GM15510 (cell line): ENCODE data around the gene HOXC9.
A peak's percentile ranks its signal among the peaks of the same experiment; 100 is the strongest.

Source experiments
- POLR2A ChIP-seq: IDR thresholded peaks from 3 replicates; pipeline ENCODE4 v1.6.1; 2011; ENCODE audit warnings: borderline replicate concordance; ENCODE audit not compliant: insufficient read length; ENCODE audit errors: extremely low read depth

The HOXC9 gene

DNA sequence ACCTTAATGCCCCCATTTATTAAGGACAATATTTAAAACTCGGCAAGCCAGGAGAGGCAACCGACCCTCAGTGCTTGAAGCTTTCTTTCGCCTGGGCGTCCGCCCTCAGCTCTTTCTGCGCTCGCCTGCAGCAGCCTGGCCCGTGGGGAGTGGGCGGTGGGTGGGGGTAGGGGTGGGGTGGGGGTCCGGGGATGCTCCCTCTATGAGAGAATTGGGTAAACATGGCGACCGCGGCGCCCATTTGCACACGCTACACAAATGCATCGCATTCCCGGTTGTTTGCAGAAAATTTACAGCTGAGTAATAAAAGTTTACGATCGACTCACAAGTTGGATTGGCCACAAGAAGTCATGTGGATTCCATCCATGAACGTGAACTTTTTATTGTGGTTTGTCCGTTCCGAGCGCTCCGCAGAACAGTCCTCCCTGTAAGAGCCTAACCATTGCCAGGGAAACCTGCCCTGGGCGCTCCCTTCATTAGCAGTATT is 16.6 kb downstream of the HOXC9 start:
- TF ChIP-seq POLR2A, result no peak

DNA sequence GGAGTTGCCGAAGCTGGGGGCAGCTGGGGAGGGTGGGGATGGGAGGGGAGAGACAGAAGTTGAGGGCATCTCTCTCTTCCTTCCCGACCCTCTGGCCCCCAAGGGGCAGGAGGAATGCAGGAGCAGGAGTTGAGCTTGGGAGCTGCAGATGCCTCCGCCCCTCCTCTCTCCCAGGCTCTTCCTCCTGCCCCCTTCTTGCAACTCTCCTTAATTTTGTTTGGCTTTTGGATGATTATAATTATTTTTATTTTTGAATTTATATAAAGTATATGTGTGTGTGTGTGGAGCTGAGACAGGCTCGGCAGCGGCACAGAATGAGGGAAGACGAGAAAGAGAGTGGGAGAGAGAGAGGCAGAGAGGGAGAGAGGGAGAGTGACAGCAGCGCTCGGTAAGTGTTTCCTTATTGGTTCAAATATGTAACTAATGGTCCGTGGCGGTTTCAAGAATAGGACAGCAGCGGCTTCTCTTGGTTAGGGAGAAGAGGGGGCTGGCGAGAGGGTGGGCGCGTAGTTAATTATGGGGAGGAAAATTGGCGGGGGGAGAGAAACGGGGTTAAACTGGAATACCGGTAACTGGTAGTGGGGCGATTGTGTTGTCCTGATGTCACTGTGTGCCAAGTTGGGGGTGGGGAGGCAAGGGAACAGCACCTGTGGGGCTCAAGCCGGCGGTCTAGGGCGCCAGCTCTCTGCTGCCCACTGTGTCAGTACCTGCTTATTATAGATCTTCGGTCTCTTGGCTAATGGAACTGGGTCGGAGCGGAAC is 17.2 kb downstream of the HOXC9 start:
- TF ChIP-seq POLR2A, result no peak

DNA sequence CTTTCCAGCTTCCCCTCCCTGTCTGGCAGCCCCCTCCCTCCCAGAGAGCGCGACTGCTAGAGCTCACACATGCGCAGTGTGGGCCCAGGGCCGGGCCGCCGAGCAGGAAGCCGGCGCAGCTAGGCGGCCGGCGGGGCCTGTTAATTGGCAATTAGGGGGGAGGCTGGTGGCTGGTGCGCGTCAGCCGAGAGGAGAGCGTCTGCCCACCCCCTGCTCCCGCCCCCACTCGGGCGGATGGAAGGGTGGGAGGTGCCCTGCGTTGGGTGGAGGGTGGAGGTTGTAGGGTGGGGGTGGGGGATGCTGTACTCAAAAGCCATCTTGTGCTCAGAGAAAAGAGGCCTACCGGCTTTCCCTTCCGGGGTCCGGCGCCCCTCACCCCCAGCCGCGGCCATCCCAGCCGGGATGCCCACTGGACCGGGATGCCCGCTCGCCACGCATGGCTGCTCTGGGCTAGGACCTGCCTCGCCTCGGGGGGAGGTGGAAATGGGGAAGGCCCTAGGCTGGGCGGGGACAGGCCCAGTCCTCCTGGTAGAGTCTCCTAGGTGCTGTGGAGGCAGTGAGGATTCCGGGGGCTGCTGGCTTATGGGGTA is 18.0 kb downstream of the HOXC9 start:
- TF ChIP-seq POLR2A, result peak; percentile 68

DNA sequence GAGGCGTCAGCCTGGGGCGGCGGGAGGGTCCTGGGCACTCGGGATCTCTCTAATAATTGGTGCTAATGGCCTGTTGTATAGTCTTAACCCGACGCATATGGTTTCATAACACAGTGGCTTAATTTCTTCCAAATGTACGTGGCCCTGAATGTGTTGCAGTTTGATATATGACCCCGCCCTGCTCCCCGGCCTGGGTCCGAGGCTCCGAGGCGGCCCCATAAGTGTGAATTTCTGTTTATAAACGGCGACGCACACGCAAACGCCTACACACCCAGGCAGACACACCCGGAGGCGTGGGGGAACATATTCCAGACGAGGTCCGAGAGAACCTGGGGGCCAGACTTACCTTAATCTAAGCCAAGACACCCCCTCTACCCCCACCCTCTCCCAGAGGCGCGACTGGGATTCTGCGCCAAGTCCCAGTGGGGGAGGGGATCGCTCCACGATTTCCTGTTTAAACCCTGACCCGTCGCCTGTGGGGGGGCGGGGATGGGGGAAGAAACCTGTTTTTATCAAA is 18.6 kb downstream of the HOXC9 start:
- TF ChIP-seq POLR2A, result no peak

DNA sequence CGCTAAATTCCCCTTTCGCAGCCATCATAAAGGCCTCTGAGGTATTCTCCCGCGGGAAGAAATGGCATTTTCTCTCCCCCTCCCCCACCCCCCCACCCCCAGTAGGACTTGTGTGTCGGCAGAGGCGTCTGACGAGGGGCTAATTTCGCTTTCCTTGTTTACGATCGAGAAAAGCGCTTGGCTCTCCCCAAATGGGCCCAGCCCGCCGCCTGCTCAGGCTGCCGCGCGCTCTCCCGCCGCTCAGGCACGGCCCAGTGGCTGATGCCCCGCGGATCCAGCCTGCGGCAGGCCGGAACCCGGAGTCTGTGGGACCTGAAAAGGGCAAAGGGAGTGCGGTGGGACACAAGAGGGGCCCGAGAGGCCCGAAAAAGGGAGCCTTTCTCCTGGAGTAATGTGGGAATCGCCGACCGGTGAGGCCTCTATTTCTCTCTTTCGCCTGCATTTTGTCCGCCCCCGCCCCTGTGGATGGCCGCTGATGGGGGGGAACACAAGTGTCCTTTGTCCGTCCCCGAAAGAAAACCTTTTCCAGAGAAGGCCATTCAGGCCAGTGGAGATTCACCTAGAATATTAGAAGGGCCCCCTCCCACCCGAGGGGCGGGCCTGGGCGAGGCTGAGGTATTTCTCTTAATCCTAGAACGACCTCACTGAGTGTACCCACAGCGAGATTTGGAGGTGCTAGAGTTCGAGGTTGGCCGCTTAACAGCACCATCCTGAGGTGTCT is 19.3 kb downstream of the HOXC9 start:
- no peak for TF ChIP-seq POLR2A

DNA sequence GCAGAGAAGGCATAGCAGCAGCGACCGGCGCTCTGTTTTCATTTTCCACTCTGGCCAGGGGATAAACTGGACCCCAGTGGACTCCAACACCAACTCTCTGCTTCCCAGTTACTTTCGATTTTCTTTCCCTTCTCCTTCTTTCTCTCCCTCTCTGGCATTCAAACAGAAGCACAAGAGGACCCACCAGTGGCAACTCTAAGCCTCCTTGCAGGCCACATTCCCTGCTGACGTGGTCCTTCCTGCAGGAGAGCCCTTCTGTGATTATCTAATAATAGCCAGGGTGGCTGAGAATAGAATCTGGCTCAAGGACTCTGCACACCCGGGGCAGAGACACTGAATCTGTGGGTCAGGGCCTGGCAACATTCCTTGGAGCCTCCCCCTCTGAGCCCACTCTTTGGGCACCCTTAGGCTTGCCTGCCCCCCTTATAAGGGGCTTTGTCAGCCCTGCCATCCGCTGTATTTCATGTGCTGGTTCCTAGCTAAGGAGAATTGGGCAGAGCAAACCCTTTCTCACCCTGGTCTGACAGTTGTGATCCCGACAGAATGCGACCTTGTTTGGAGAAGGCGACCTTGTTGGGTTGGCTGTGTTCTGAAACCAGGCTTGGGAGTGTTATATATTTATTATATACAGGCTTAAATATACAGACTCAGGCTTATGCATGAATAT is 20.1 kb downstream of the HOXC9 start:
- no peak for TF ChIP-seq POLR2A

DNA sequence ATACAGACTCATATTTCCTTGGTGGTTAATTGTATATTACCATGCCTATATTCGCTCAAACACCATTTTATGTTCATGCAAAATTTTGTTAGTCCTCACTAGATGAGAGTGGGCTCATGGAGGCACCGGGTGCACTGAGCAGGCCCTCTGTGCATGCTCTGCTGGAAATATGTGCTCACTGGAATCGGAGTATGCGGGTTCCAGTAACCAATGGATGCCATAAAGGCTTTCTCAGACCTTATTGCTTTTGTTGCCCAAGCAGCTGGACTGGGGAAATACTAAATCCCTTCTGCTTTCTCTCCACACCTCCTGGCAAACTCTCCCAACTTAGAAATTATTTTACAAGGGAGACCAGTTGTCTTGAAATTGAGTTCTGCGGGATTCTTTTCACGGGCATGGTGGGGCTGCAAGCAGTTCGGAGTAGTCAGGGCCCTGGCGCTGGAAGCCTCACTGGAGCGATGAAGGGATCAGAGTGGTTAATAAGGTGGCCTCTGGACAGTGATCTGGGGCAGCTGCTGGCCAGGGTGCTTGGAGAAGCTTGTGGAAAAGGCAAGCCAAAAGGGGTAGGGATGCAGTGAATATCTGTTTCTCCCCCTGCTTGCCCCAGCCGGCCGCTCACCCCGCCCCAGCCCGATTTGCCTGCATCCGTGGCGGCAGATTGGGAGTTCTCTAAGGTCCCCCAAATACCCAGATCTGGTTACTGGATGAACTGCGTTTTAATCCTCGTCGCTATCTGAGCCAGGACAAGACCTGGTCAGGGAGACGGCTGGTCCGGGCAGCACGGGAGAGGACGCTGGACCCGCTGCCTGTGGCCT is 20.8 kb downstream of the HOXC9 start:
- no peak for TF ChIP-seq POLR2A

DNA sequence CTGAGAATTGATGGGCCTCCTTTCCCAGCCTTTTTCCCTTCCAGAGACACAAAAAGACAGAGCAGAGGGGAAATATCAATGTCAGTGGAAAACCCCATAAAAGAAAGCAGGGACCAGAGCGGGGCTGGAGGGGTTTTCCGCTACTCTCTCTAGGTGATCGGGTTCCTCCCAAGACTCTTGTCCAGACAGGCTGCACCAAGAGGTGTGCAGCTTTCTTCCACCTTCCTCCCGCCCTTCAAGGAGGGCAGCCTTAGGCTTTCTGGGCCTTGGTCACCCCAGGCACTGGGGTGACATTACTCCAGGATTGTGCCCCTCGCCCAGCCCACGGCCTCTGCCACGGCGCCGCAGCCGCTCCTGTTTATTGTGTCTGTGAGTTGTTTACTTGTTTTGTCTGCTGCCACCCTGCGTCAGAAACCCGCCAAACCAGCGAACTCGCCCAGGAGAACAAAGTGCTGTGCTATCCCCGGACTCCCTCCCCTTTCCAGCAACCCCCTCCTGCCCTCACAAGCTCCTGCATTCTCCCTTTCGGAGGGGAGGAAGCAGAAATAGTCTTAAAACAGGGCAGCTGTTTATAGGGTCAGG is 21.6 kb downstream of the HOXC9 start:
- TF ChIP-seq POLR2A, result no peak

DNA sequence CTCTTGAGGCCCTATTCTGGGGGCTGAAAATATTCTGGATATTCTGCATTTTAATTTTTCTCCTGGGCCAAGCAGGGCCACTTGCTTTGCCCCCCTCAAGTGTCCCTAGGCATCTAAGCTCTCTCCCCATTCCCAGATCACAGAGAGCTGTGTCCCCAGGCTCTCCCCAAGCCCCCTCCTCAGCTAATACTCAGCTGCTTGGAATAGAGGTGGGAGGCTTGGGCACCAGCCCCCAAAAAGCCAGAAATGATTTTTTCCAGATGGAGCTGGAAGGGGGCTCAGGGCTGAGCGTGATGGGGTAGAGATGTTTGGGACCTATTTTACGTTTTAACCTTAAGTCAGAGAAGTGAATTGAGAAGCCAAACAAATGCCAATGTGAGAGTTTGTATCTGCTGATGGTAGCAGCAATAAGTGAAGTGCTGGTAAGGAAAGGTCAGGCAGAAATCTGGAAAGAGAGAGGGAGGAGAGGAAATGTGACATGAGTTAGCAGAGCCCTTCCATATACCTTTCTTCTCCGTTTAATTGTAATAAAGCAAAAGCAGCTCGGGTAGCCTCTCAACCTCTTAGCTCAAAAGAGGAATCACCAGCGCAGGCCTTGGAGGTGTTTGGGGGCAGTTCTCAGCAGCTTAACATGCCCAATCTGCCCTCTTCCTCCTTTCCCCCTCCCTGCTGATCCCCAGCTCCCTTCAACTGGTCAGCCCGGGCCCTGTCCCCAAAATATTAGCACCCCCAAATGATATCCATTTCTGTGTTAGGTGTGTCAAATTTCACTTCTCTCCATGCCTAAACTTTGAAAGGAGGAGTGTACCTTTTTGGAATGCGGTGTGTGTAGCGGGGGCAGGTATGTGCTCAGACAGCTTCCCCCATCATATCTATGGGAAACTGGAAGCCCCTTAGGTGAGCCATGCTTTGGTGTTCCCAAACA is 23.3 kb downstream of the HOXC9 start:
- TF ChIP-seq POLR2A, result no peak

DNA sequence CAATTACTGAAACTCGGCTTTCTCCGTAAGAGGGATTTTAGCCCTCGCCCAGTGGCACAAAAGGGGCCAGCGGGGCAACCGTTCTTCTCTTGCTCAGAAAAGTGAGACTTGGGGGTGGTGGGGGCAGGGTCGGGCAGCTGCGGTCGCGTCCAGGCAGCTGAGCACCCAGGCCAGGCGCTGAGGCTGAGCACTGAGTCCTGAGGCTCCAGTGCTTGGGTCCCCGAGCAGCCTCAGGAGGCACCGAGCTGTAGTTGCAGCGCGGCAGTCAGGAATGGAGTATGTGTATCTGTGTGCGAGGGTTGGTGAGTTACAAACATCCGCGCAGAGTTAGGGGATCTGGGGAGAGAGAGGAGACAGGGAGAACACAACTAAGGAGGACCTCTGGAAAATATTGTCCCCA is 24.2 kb downstream of the HOXC9 start:
- no peak for TF ChIP-seq POLR2A

DNA sequence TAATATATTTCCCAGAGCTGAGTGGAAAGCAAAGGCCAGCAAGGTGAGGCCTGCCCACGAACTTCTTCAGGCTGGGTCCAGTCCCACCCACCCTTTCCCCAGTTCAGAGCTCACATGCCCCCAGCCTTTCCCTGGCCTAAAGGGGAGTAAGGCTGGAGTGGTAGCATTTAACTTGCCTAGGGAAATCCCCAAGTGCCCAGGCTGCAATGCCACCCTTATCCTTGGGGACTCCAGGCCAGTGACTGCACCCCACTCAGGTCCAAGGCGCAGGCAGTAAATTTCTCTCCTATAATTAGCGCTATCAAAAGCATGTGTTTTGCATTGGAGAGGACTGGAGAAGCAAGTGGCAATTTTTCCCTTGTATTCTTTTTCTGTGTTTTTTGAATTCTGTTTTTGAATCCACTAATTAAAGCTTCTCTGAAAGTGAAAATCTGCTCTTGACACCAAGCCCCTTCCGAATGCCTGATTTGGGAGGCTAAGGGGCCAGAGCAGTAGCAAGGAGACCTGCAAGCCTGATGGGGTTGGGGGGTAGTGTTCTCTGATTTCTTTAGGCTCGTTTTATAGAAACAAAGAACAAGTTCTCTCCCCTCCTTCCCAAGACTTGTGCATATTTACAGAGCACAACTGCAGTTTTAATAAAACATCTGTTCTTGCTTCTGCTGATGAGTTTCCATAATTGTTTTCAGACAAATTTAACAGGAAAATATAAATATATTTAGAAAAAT is 24.8 kb downstream of the HOXC9 start:
- no peak for TF ChIP-seq POLR2A
